Right lobe of liver (tissue), 4 donors: ENCODE measurements around the gene COLEC12.

Experiments
- CTCF ChIP-seq, 4 donors: fragments of 200-600 bp in 3 of 4; fragments of 450-650 bp in 1 of 4; IDR thresholded peaks; one replicate each; pipeline versions ENCODE4 v1.5.1 to v1.8.0; 2016 to 2022; ENCODE audit warnings: antibody characterized with exemption in 4 of 4, mild to moderate bottlenecking in 2 of 4
- POLR2A ChIP-seq: fragments of 450-650 bp; IDR thresholded peaks from one replicate; pipeline ENCODE4 v1.6.1; 2017; ENCODE audit warnings: antibody characterized with exemption, mild to moderate bottlenecking
- donor health status: DM: no; HTN: no; CAD: no.
- donor health status: DM: no; HTN: no; CAD: no.
- donor health status: DM: no; HTN: yes; CAD: no.

DNA sequence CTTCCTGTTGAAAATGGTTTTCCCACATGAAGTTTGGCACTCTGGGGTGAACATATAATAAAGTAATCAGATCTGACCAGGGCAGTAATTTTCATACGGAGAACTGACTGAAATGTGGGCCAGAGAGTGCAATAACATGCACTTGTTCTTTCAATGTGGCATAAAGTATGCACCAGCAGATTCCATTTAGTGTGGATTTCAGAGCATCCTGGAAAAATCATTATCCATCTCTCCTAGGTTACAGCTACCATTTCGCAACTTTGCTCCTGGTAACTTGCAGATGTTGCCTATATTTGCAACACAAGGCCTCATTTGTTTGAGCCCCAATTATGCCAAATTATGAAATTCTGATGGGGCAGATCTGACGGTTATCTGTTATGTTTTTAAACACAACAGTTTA, 55.4 kb downstream of the COLEC12 start:
- TF ChIP-seq CTCF (IDR thresholded peaks at IDR 0.05) (no peak), POLR2A (no peak)
